ENCODE results near the gene CD300E. TPM values are rescaled to one million over a fixed set of nuclear protein-coding genes. Genes with fewer than 3 reads are reported as not detected.

CD300E gene
- total and polyA plus RNA-seq, 2 donors (not counting 1 experiment from before 2014, with no cell fraction given): 0.10 to 0.92 TPM

DNA sequence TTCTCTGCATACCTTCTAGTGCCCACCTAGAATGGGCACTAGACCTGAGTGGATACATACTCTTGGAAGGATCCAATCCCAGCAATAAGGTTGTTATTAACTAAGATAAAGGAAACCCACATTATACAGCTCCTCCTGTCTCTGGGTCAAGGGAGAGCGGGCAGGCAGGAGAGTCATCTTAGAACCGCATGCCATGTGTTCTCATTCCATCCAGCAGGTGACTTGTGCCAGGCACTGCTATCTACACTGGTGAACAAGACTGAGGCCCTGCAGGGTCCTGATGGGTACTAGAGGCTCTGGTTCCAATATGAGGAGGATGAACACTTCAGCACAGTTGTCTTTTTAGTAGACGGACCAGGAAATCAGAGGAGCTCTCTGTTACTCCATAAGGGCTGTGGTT is 50.4 kb downstream of the CD300E start:
- POLR2A ChIA-PET: no interaction called here
- Histone ChIP-seq H3K27me3 (replicated peaks in 1 of 4; ENCODE audit: control extremely low read depth in 1 of 4, control insufficient read depth in 3 of 4, insufficient read depth in 4 of 4, low read length in 3 of 4) (peaks cover 0 to 35% (median 10%) of the 10 kb centered on the region in 4 experiments), H3K4me2 (replicated peaks; ENCODE audit: low read depth, low read length, poor library complexity, severe bottlenecking) (no peak overlapping the region), H3K27ac (ENCODE audit: low read length in 2 of 2) (no peak overlapping the region), H2AFZ (ENCODE audit: insufficient read depth, low read depth, low read length, poor library complexity, severe bottlenecking) (no peak overlapping the region), H4K20me1 (ENCODE audit: control insufficient read depth, insufficient read depth, low read length, poor library complexity, severe bottlenecking) (no peaks in the 10 kb centered on the region), H3K36me3 (replicated peaks in 1 of 2; ENCODE audit: control extremely low read depth in 1 of 2, control insufficient read depth in 1 of 2, extremely low read depth in 1 of 2, insufficient read depth in 2 of 2, low read length in 1 of 2) (no peaks in the 10 kb centered on the region), H3K9me3 (ENCODE audit: control extremely low read depth in 1 of 3, control insufficient read depth in 2 of 3, insufficient read depth in 1 of 3, low read length in 2 of 3) (no peaks in the 10 kb centered on the region), H3K9ac (ENCODE audit: low read length) (no peak overlapping the region), H3K4me3 (ENCODE audit: control extremely low read depth in 1 of 5, extremely low read depth in 1 of 5, insufficient read depth in 1 of 5, low read depth in 2 of 5, low read length in 4 of 5) (no peak overlapping the region), H3K79me2 (ENCODE audit: control insufficient read depth, insufficient read depth, low read length) (no peaks in the 10 kb centered on the region), H3K4me1 (ENCODE audit: control insufficient read depth in 2 of 2, insufficient read depth in 2 of 2, low read length in 2 of 2) (peaks cover 0 to 4% of the 10 kb centered on the region in 2 donors)
- WGBS (ENCODE audit: insufficient coverage): 90% methylated on average over 3 of the region's 3 CpGs
- no peak for TF ChIP-seq EZH2 (IDR thresholded peaks at IDR 0.05; ENCODE audit: borderline replicate concordance, insufficient read depth, low read depth, low read length, poor library complexity, severe bottlenecking)
- TF ChIP-seq, protein P1, sequence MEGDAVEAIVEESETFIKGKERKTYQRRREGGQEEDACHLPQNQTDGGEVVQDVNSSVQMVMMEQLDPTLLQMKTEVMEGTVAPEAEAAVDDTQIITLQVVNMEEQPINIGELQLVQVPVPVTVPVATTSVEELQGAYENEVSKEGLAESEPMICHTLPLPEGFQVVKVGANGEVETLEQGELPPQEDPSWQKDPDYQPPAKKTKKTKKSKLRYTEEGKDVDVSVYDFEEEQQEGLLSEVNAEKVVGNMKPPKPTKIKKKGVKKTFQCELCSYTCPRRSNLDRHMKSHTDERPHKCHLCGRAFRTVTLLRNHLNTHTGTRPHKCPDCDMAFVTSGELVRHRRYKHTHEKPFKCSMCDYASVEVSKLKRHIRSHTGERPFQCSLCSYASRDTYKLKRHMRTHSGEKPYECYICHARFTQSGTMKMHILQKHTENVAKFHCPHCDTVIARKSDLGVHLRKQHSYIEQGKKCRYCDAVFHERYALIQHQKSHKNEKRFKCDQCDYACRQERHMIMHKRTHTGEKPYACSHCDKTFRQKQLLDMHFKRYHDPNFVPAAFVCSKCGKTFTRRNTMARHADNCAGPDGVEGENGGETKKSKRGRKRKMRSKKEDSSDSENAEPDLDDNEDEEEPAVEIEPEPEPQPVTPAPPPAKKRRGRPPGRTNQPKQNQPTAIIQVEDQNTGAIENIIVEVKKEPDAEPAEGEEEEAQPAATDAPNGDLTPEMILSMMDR (IDR thresholded peaks at IDR 0.05): no peak
- no peak overlapping the region for H3K27ac Mint-ChIP-seq
- H3K27me3 Mint-ChIP-seq: peaks cover 46% of the 10 kb centered on the region
- CTCF ChIA-PET: no interaction called here
- no peak for ATAC-seq (ENCODE audit: low read depth)
- no peaks in the 10 kb centered on the region for H3K9me3 Mint-ChIP-seq (ENCODE audit: insufficient read depth)
- peaks cover 5% of the 10 kb centered on the region for H3K4me1 Mint-ChIP-seq
- no peak for DNase-seq
- intact Hi-C loops (cut with micrococcal nuclease): no loop called here
- H3K4me3 Mint-ChIP-seq: no peak overlapping the region

DNA sequence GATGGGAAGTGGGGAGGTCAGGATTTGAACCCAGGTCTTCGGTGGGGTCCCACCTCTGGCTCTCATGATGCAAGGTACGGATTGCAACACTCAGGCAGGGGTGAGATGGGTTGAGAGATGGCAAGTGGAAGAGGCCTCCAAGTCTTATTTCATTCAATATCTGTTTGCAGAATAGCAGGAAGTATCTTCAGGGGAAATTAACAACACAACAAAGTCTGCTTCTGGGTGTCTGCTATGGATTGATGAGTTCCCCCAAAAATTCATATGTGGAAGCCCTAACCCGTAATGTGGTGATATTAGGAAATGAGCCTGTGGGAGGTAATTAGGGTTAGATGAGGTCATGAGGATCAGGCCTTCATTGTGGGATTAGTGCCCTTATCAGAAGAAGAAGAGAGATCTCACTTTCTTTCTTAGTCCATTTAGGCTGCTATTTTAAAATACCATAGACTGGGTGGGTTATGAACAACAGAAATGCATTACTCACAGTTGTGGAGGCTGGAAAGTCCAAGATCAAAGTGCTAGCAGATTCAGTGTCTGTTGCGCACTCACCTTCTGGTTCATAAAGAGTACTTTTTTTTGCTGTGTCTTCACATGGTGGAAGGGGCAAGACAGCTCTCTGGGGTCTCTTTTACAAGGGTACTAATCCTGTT is 51.8 kb downstream of the CD300E start:
- CTCF ChIA-PET: interaction anchor here (1.0 to 1.6 kb wide), 2 partner anchors 28 to 60 kb away, joined by 3 read pairs; no protein-coding TSS in a partner anchor
- TF ChIP-seq, protein P1 (IDR thresholded peaks at IDR 0.05): no peak
- TF ChIP-seq EZH2 (IDR thresholded peaks at IDR 0.05; ENCODE audit: borderline replicate concordance, insufficient read depth, low read depth, low read length, poor library complexity, severe bottlenecking): no peak
- Histone ChIP-seq H2AFZ (ENCODE audit: insufficient read depth, low read depth, low read length, poor library complexity, severe bottlenecking) (no peak overlapping the region), H3K4me1 (ENCODE audit: control insufficient read depth in 2 of 2, insufficient read depth in 2 of 2, low read length in 2 of 2) (peaks cover 9 to 10% of the 10 kb centered on the region in 2 donors), H3K9ac (ENCODE audit: low read length) (no peak overlapping the region), H3K4me3 (ENCODE audit: control extremely low read depth in 1 of 5, extremely low read depth in 1 of 5, insufficient read depth in 1 of 5, low read depth in 2 of 5, low read length in 4 of 5) (no peak overlapping the region), H3K79me2 (ENCODE audit: control insufficient read depth, insufficient read depth, low read length) (no peaks in the 10 kb centered on the region), H3K27ac (ENCODE audit: low read length in 2 of 2) (no peak overlapping the region), H3K4me2 (replicated peaks; ENCODE audit: low read depth, low read length, poor library complexity, severe bottlenecking) (no peak overlapping the region), H3K27me3 (replicated peaks in 1 of 4; ENCODE audit: control extremely low read depth in 1 of 4, control insufficient read depth in 3 of 4, insufficient read depth in 4 of 4, low read length in 3 of 4) (peaks cover 0 to 49% (median 10%) of the 10 kb centered on the region in 4 experiments), H3K9me3 (ENCODE audit: control extremely low read depth in 1 of 3, control insufficient read depth in 2 of 3, insufficient read depth in 1 of 3, low read length in 2 of 3) (peaks cover 0 to 3% (median 0%) of the 10 kb centered on the region in 3 donors), H4K20me1 (ENCODE audit: control insufficient read depth, insufficient read depth, low read length, poor library complexity, severe bottlenecking) (no peaks in the 10 kb centered on the region), H3K36me3 (replicated peaks in 1 of 2; ENCODE audit: control extremely low read depth in 1 of 2, control insufficient read depth in 1 of 2, extremely low read depth in 1 of 2, insufficient read depth in 2 of 2, low read length in 1 of 2) (no peaks in the 10 kb centered on the region)
- intact Hi-C loops (cut with micrococcal nuclease): no loop called here
- Mint-ChIP-seq H3K9me3 (ENCODE audit: insufficient read depth) (no peaks in the 10 kb centered on the region), H3K27ac (no peak overlapping the region), H3K27me3 (peaks cover 48% of the 10 kb centered on the region), H3K4me3 (no peak overlapping the region), H3K4me1 (peaks cover 8% of the 10 kb centered on the region)
- ATAC-seq (ENCODE audit: low read depth): no peak
- POLR2A ChIA-PET: no interaction called here
- WGBS (ENCODE audit: insufficient coverage): 86% methylated on average over 1 of the region's 4 CpGs
- no peak for DNase-seq

Data from B cell (primary cell).